Endothelial cell of umbilical vein (primary cell): ENCODE results near the gene MYH14. TPM values are rescaled to one million over a fixed set of nuclear protein-coding genes. Genes with fewer than 3 reads are reported as not detected.

ENCODE experiments used
- BruUV-seq: library from RNA; stranded (reverse); fragments of 400-500 nt; replicated peaks from 2 replicates; lab custom pipeline; 2021; lab: Mats Ljungman, UMichigan
- CTCF ChIA-PET: fragments of 300-600, 350-600 bp; sonication (Branson Sonifier 250); formaldehyde crosslinking; loops from one replicate; lab custom pipeline; 2021; ENCODE audit warnings: antibody characterized with exemption, inconsistent platforms; lab: Charles Lee
- POLR2A ChIA-PET: fragments of 300-600, 350-600 bp; sonication (Branson Sonifier 250); formaldehyde crosslinking; loops from one replicate; lab custom pipeline; 2021; ENCODE audit warnings: antibody characterized with exemption, inconsistent platforms; lab: Charles Lee
- DNase-seq: peaks from one replicate; pipeline ENCODE4 v3.0.0-alpha.2; 2011; ENCODE audit warnings: low read depth, low spot score
- FAIRE-seq: peaks from 2 replicates; lab custom pipeline; 2011; peaks lifted over from hg19 to GRCh38; lab: Jason Lieb, UNC
- H2AFZ ChIP-seq: 2 replicates; pipeline ENCODE4 v1.6.0; 2012; ENCODE audit warnings: low read depth, low read length, control low read depth, inconsistent platforms
- H3K27ac ChIP-seq: 2 replicates; pipeline ENCODE4 v1.5.1; 2011; ENCODE audit warnings: low read depth, mild to moderate bottlenecking, control low read depth, low read length, moderate library complexity; ENCODE audit not compliant: insufficient read depth
- H3K27me3 ChIP-seq, 2 experiments: 2 replicates each; pipeline versions ENCODE4 v1.6.0 to v1.6.1; 2011; ENCODE audit warnings: low read length in 2 of 2, mixed read lengths in 1 of 2; ENCODE audit not compliant: control insufficient read depth in 2 of 2, insufficient read depth in 2 of 2
- H3K36me3 ChIP-seq, 2 experiments: 2 replicates in 1 of 2; 3 replicates in 1 of 2; pipeline ENCODE4 v1.5.1; 2011; ENCODE audit warnings: low read length in 2 of 2, mild to moderate bottlenecking in 1 of 2, moderate library complexity in 1 of 2; ENCODE audit not compliant: control insufficient read depth in 2 of 2, insufficient read depth in 2 of 2; ENCODE audit errors: extremely low read depth in 1 of 2
- H3K4me1 ChIP-seq: 3 replicates; pipeline ENCODE4 v1.5.1; 2011; ENCODE audit warnings: mild to moderate bottlenecking, low read length; ENCODE audit not compliant: control insufficient read depth, insufficient read depth; ENCODE audit errors: extremely low read depth
- H3K4me2 ChIP-seq: 2 replicates; pipeline ENCODE4 v1.6.1; 2011; ENCODE audit warnings: low read length, control low read depth, mixed read lengths; ENCODE audit not compliant: insufficient read depth
- H3K4me3 ChIP-seq, 3 experiments: fragments of 200-600 bp in 1 of 3; sonication (generic), shearing (Covaris generic) in 1 of 3; replicated peaks in 1 of 3; 2 replicates each; pipeline ENCODE4 v1.5.1; 2011 to 2016; ENCODE audit warnings: control low read depth in 3 of 3, low read length in 3 of 3, mild to moderate bottlenecking in 2 of 3, inconsistent platforms in 1 of 3, low read depth in 1 of 3, moderate library complexity in 1 of 3; ENCODE audit not compliant: insufficient read depth in 1 of 3
- H3K79me2 ChIP-seq: 2 replicates; pipeline ENCODE4 v1.6.0; 2012; ENCODE audit warnings: low read length, inconsistent platforms; ENCODE audit not compliant: control insufficient read depth, insufficient read depth
- H3K9ac ChIP-seq: replicated peaks from 2 replicates; pipeline ENCODE3; 2011; ENCODE audit warnings: low read length, control low read depth; ENCODE audit not compliant: insufficient read depth; ENCODE audit errors: extremely low read depth
- H3K9me1 ChIP-seq: replicated peaks from 3 replicates; pipeline ENCODE4 v1.6.0; 2011; ENCODE audit warnings: mild to moderate bottlenecking, low read length; ENCODE audit not compliant: control insufficient read depth, insufficient read depth; ENCODE audit errors: extremely low read depth
- H3K9me3 ChIP-seq: replicated peaks from 2 replicates; pipeline ENCODE4 v1.5.1; 2012; ENCODE audit warnings: low read length, inconsistent platforms; ENCODE audit not compliant: control insufficient read depth, insufficient read depth
- H4K20me1 ChIP-seq: replicated peaks from 2 replicates; pipeline ENCODE3; 2011; ENCODE audit warnings: mild to moderate bottlenecking, low read length; ENCODE audit not compliant: control insufficient read depth, insufficient read depth; ENCODE audit errors: extremely low read depth
- JUN ChIP-seq: IDR thresholded peaks from 2 replicates; pipeline ENCODE4 v1.6.1; 2011; ENCODE audit warnings: borderline replicate concordance, low read depth; ENCODE audit not compliant: insufficient read length, insufficient read depth
- MYC ChIP-seq: IDR thresholded peaks from one replicate; pipeline ENCODE4 v1.6.1; 2011; ENCODE audit warnings: mild to moderate bottlenecking, low read depth, low read length
- dilution Hi-C: fragments of 300-500 bp; cut with MboI; formaldehyde crosslinking; loops from one replicate; pipeline ENCODE4 v1.15.0; 2019; ENCODE audit warnings: low sequenced_read_pairs; ENCODE audit not compliant: extremely low pct_ligation_motif_present
- intact Hi-C: fragments of 100-400 bp; cut with micrococcal nuclease; formaldehyde crosslinking; loops from one replicate; pipeline ENCODE4 v1.10.0; 2022
- polyA plus RNA-seq, 4 experiments: library from polyadenylated mRNA; depleted of rRNA in 3 of 4; stranded (reverse) in 3 of 4; unstranded in 1 of 4; fragments of >200 nt; gene quantifications; 2 replicates each; pipeline versions ENCODE4 v1.2.1 to v1.2.3, GENCODE V29; 2011 to 2012; ENCODE audit warnings: missing spikeins in 1 of 4
- total RNA-seq: library from RNA; stranded (reverse); gene quantifications from 2 replicates; pipeline ENCODE4 v1.2.3, GENCODE V29; 2021

MYH14 gene
- total and polyA plus RNA-seq, 2 donors (not counting 3 experiments of a cell fraction or from before 2014, with no cell fraction given): 0.13 TPM; not detected in 1

GRCh38 chr19:50309396-50310125 lies 106.1 kb downstream of the MYH14 start:
- ChIA-PET CTCF (no interaction called here), POLR2A (no interaction called here)
- DNase-seq (no peak), FAIRE-seq (no peak)
- H3K27me3 ChIP-seq: peaks cover 33 to 44% of the 10 kb centered on the region in 2 experiments
- no peaks in the 10 kb centered on the region for H3K9me3 ChIP-seq
- H3K4me2 ChIP-seq: no peak overlapping the region
- H3K9me1 ChIP-seq: no peaks in the 10 kb centered on the region
- intact Hi-C loops: no loop called here
- no peaks in the 10 kb centered on the region for H3K36me3 ChIP-seq
- H2AFZ ChIP-seq: no peak overlapping the region
- H3K4me1 ChIP-seq: no peaks in the 10 kb centered on the region
- no peak overlapping the region for H3K4me3 ChIP-seq
- H3K79me2 ChIP-seq: no peaks in the 10 kb centered on the region
- no TSS peak for BruUV-seq
- H3K27ac ChIP-seq: no peak overlapping the region
- H3K9ac ChIP-seq: no peak overlapping the region
- dilution Hi-C loops: no loop called here
- TF ChIP-seq JUN (no peak), MYC (no peak)
- H4K20me1 ChIP-seq: no peaks in the 10 kb centered on the region

- DNase-seq (no peak), FAIRE-seq (no peak)
- BruUV-seq: no TSS peak
- Histone ChIP-seq H3K4me2 (no peak overlapping the region), H3K9me1 (no peaks in the 10 kb centered on the region), H4K20me1 (no peaks in the 10 kb centered on the region), H3K4me3 (no peak overlapping the region), H3K27ac (no peak overlapping the region), H3K27me3 (peaks cover 39 to 48% of the 10 kb centered on the region in 2 experiments), H3K36me3 (no peaks in the 10 kb centered on the region), H2AFZ (no peak overlapping the region), H3K4me1 (no peaks in the 10 kb centered on the region), H3K79me2 (no peaks in the 10 kb centered on the region), H3K9me3 (no peaks in the 10 kb centered on the region), H3K9ac (no peak overlapping the region)
- ChIA-PET CTCF (no interaction called here), POLR2A (no interaction called here)
- intact Hi-C loops (no loop called here), dilution Hi-C loops (no loop called here)
- TF ChIP-seq MYC: no peak
These were observed 107.5 kb downstream of the MYH14 start for GRCh38 chr19:50310759-50311465.
